ENCODE measurements around the gene PZP. TPM values are rescaled to one million over a fixed set of nuclear protein-coding genes. Genes with fewer than 3 reads are reported as not detected.

PZP gene
- total RNA-seq, 1 experiment from 2014 or later = not detected

- Histone ChIP-seq H2BK5ac (ENCODE audit: insufficient read length, low read length) (no peak overlapping the region), H3K23me2 (ENCODE audit: insufficient read length, low read depth, low read length, poor library complexity, severe bottlenecking) (no peaks in the 10 kb centered on the region), H3K4ac (ENCODE audit: low read depth, low read length) (no peak overlapping the region), H3K79me2 (ENCODE audit: insufficient read depth, low read length) (no peaks in the 10 kb centered on the region), H2BK20ac (ENCODE audit: low read depth, low read length, poor library complexity, severe bottlenecking) (no peak overlapping the region), H3K27ac (ENCODE audit: insufficient read length, low read depth, low read length) (no peak overlapping the region), H2BK15ac (ENCODE audit: low read depth, low read length) (no peak overlapping the region), H2BK12ac (ENCODE audit: insufficient read length, low read depth, low read length) (no peak overlapping the region), H3T11ph (ENCODE audit: low read length) (no peak overlapping the region), H3K56ac (ENCODE audit: insufficient read length, low read depth, low read length) (no peak overlapping the region), H3K79me1 (ENCODE audit: insufficient read depth, low read depth, low read length, poor library complexity, severe bottlenecking) (no peaks in the 10 kb centered on the region), H3K9ac (ENCODE audit: extremely low read depth, insufficient read length, low read length) (no peak overlapping the region), H4K8ac (replicated peaks; ENCODE audit: insufficient read length, low read depth, low read length) (no peak overlapping the region), H3K23ac (ENCODE audit: insufficient read length, low read depth, low read length) (no peak overlapping the region), H4K20me1 (ENCODE audit: control insufficient read depth, insufficient read depth, insufficient read length) (no peaks in the 10 kb centered on the region), H3K27me3 (ENCODE audit: insufficient read depth, low read length) (no peaks in the 10 kb centered on the region), H4K91ac (ENCODE audit: insufficient read length, low read depth, low read length) (no peak overlapping the region), H3K4me2 (ENCODE audit: insufficient read depth, insufficient read length, low read length) (no peak overlapping the region), H2AK5ac (ENCODE audit: insufficient read length, low read length) (no peak overlapping the region), H3K4me1 (ENCODE audit: insufficient read depth, low read length) (no peaks in the 10 kb centered on the region), H2AFZ (ENCODE audit: low read length) (no peak overlapping the region), H4K5ac (ENCODE audit: insufficient read length, low read depth, low read length) (no peak overlapping the region), H3K18ac (ENCODE audit: insufficient read length, low read depth, low read length) (no peak overlapping the region), H3K14ac (ENCODE audit: insufficient read depth, low read length) (no peak overlapping the region), H3K9me3 (ENCODE audit: control insufficient read depth, low read depth, low read length) (no peaks in the 10 kb centered on the region), H2BK120ac (ENCODE audit: low read depth, low read length, poor library complexity, severe bottlenecking) (no peak overlapping the region)
- H3K4me3 Mint-ChIP-seq = no peak overlapping the region
- no peaks in the 10 kb centered on the region; a peak in 1 of 7 replicates for H3K36me3 Mint-ChIP-seq (ENCODE audit: insufficient read depth in 1 of 3, low read depth in 3 of 3)
- no peak for DNase-seq
- no peaks in the 10 kb centered on the region for H3K4me1 Mint-ChIP-seq
- H3K27me3 Mint-ChIP-seq (ENCODE audit: low read depth) = no peaks in the 10 kb centered on the region
- no peak for TF ChIP-seq CTCF (conservative IDR thresholded peaks at IDR 0.05)
- H3K9me3 Mint-ChIP-seq = no peaks in the 10 kb centered on the region
- WGBS (ENCODE audit: extremely low coverage, insufficient read length, low lambda C conversion rate) = no CpG with 5 or more reads among the region's 3 CpGs
- H3K27ac Mint-ChIP-seq = no peak overlapping the region
Measured at GRCh38 chr12:9179781-9180180, 28.4 kb downstream of the PZP start.

Data from H9 (cell line).